Liver (tissue), 9 donors: Measurements from ENCODE around the gene TRIP6. TPM values are rescaled to one million over a fixed set of nuclear protein-coding genes. Genes with fewer than 3 reads are reported as not detected.

Experiments used
- DNase-seq: peaks from one replicate; pipeline ENCODE4 v3.0.0-alpha.2; 2017; ENCODE audit warnings: low spot score
- H3K27ac ChIP-seq, 2 donors: one replicate each; pipeline ENCODE4 v1.7.0; 2013; ENCODE audit warnings: inconsistent platforms in 2 of 2, low read length in 2 of 2, control low read depth in 1 of 2, low read depth in 1 of 2, mild to moderate bottlenecking in 1 of 2
- H3K27me3 ChIP-seq, 4 donors: one replicate each; pipeline versions ENCODE4 v1.6.1 to v1.7.0; 2013; ENCODE audit warnings: low read length in 3 of 4, inconsistent platforms in 1 of 4, mild to moderate bottlenecking in 1 of 4, moderate library complexity in 1 of 4; ENCODE audit not compliant: control insufficient read depth in 4 of 4, insufficient read depth in 4 of 4
- H3K36me3 ChIP-seq, 4 donors: one replicate each; pipeline versions ENCODE4 v1.6.1 to v1.7.0; 2013; ENCODE audit warnings: low read length in 3 of 4, mild to moderate bottlenecking in 3 of 4, low read depth in 1 of 4, moderate library complexity in 1 of 4; ENCODE audit not compliant: control insufficient read depth in 4 of 4, insufficient read depth in 3 of 4
- H3K4me1 ChIP-seq, 4 donors: one replicate each; pipeline versions ENCODE4 v1.6.1 to v1.7.0; 2013; ENCODE audit warnings: low read length in 3 of 4, mild to moderate bottlenecking in 3 of 4, moderate library complexity in 1 of 4; ENCODE audit not compliant: control insufficient read depth in 4 of 4, insufficient read depth in 4 of 4
- H3K4me3 ChIP-seq, 3 donors: one replicate each; pipeline versions ENCODE4 v1.6.1 to v1.7.0; 2013; ENCODE audit warnings: low read length in 3 of 3, control low read depth in 1 of 3, low read depth in 1 of 3, mild to moderate bottlenecking in 1 of 3
- H3K9ac ChIP-seq, 2 donors: one replicate each; pipeline ENCODE4 v1.7.0; 2013; ENCODE audit warnings: low read length in 2 of 2, mild to moderate bottlenecking in 2 of 2, moderate library complexity in 2 of 2, control low read depth in 1 of 2, low read depth in 1 of 2
- H3K9me3 ChIP-seq, 4 donors: one replicate each; pipeline versions ENCODE4 v1.6.1 to v1.7.0; 2013; ENCODE audit warnings: low read length in 3 of 4; ENCODE audit not compliant: control insufficient read depth in 4 of 4
- EGR1 ChIP-seq, 2 donors: IDR thresholded peaks; 2 replicates each; pipeline ENCODE4 v1.6.1; 2016 to 2018; ENCODE audit warnings: antibody characterized with exemption in 2 of 2, low read depth in 2 of 2
- FOXA2 ChIP-seq: IDR thresholded peaks from 2 replicates; pipeline ENCODE4 v1.6.1; 2016; ENCODE audit warnings: antibody characterized with exemption
- HNF4A ChIP-seq, 2 donors: conservative IDR thresholded peaks; 2 replicates each; pipeline ENCODE4 v1.6.1; 2016; ENCODE audit warnings: antibody characterized with exemption in 2 of 2, mild to moderate bottlenecking in 2 of 2
- HNF4G ChIP-seq: IDR thresholded peaks from 2 replicates; pipeline ENCODE4 v1.6.1; 2016; ENCODE audit warnings: antibody characterized with exemption
- JUND ChIP-seq, 2 donors: IDR thresholded peaks; 2 replicates each; pipeline ENCODE4 v1.6.1; 2016; ENCODE audit warnings: antibody characterized with exemption in 2 of 2
- NR2F2 ChIP-seq: IDR thresholded peaks from 2 replicates; pipeline ENCODE4 v1.6.1; 2016; ENCODE audit warnings: antibody characterized with exemption
- RAD21 ChIP-seq, 2 donors: IDR thresholded peaks; 2 replicates each; pipeline ENCODE4 v1.6.1; 2016; ENCODE audit warnings: antibody characterized with exemption in 2 of 2, mild to moderate bottlenecking in 2 of 2
- RXRA ChIP-seq, 2 donors: IDR thresholded peaks; 2 replicates each; pipeline ENCODE4 v1.6.1; 2017 to 2018; ENCODE audit warnings: antibody characterized with exemption in 2 of 2, mild to moderate bottlenecking in 1 of 2
- SP1 ChIP-seq: IDR thresholded peaks from 2 replicates; pipeline ENCODE4 v1.6.1; 2018; ENCODE audit warnings: antibody characterized with exemption, mild to moderate bottlenecking
- TAF1 ChIP-seq: conservative IDR thresholded peaks from 2 replicates; pipeline ENCODE4 v1.6.1; 2016; ENCODE audit warnings: antibody characterized with exemption, mild to moderate bottlenecking
- YY1 ChIP-seq: IDR thresholded peaks from 2 replicates; pipeline ENCODE4 v1.6.1; 2016; ENCODE audit warnings: antibody characterized with exemption, mild to moderate bottlenecking
- WGBS: extraction: QIAGEN DNeasy Blood & Tissue Kit; methylation state at CpG from one replicate; pipeline ENCODE4 v1.1.7; 2013; 5-methylcytosine and 5-hydroxymethylcytosine counted together
- polyA plus RNA-seq, 2 donors: library from polyadenylated mRNA; stranded (reverse) in 1 of 2; unstranded in 1 of 2; fragments of 200-250 nt in 1 of 2; fragments of >200 nt in 1 of 2; fragmentation: Nextera tagmentation in 1 of 2; extraction: Ambion mirVana in 1 of 2; gene quantifications; one replicate each; pipeline versions ENCODE4 v1.2.1 to v1.2.3, GENCODE V29; 2013 to 2015
- total RNA-seq, 2 donors: library from RNA; depleted of rRNA; stranded (reverse); fragments of >200 nt; gene quantifications; one replicate each; pipeline ENCODE4 v1.2.3, GENCODE V29; 2014
- TF ChIP-seq, protein P1 (sequence below): IDR thresholded peaks from 2 replicates; pipeline ENCODE4 v1.6.1; 2016; ENCODE audit warnings: antibody characterized with exemption, mild to moderate bottlenecking
- TF ChIP-seq, protein P2 (sequence below): IDR thresholded peaks from 2 replicates; pipeline ENCODE4 v1.6.1; 2016; ENCODE audit warnings: antibody characterized with exemption
- TF ChIP-seq, protein P3 (sequence below): fragments of 150-350 bp; IDR thresholded peaks from 2 replicates; pipeline ENCODE4 v1.5.1; 2017; ENCODE audit warnings: improper control_type of control experiment, low read depth, low read length; ENCODE audit not compliant: missing input control
- TF ChIP-seq, protein P4 (sequence below): IDR thresholded peaks from 2 replicates; pipeline ENCODE4 v1.6.1; 2016; ENCODE audit warnings: antibody characterized with exemption
- TF ChIP-seq, protein P5 (sequence below): IDR thresholded peaks from 2 replicates; pipeline ENCODE4 v1.6.1; 2016; ENCODE audit warnings: antibody characterized with exemption
- donor health status: healthy.
- donor health status: healthy.
- donor health status: healthy.
- donor health status: healthy.
- donor health status: healthy.

The TRIP6 gene
- total and polyA plus RNA-seq, 4 donors = 14.6 to 30.7 (median 18.1) TPM

DNA sequence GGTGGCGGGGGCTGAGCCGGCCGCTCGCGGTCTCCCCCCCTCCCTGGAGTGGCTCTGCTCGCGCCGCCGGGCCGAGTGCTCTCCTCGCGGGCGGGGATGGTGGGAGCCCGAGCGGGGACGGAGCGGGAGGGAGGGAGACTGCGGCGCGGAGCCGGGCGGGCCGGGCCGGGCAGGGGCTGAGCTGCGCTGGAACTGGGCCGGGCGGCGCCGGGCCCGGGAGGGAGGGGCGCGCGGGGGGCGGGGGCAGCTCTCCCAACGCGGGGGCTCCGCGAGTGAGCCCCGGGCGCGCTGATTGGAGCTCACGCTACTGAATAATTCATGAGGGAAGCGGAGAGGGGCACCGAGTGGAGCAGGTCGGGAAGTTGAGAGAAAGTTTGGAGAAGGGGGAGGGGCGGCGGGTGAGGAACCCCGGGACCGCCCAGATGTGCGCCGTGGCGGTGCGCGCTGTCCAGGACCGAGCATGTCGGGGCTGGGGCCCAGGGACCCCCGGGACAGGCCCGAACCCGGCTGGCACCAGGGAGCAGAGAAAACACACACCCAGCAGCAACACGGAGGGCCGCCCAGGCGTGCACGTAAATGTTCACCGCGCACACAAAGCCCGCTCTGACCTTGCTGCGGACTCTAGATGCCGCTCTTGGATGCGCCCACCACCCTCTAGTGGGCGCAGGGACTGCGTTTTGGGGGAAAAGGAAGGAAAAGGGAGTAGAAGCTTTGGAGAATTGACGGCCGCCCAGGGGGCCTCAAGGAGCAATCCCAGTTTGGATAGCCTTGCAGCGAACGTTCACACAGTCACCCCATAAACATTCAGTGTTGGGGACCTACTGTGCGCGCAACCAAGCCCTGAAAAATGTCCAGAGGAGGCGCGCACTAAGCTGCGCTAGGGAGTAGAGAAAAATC, 39.6 kb upstream of the TRIP6 start, which contains the start of gene EPHB4:
Gene EPHB4 (minus strand): TSS at position 194 of the 897 bp plus-strand sequence. CDS start 493 bp downstream, outside the sequence.
- Histone ChIP-seq H3K36me3 (peaks cover 0 to 9% (median 5%) of the 10 kb centered on the region in 4 donors), H3K27me3 (no peaks in the 10 kb centered on the region), H3K9me3 (no peaks in the 10 kb centered on the region), H3K27ac (peak within 1 kb of the TSS; percentile 78 to 87), H3K9ac (peak within 1 kb of the TSS; percentile 58 to 82), H3K4me3 (peak within 1 kb of the TSS; percentile 75 to 91 (median 90)), H3K4me1 (peaks cover 24 to 77% (median 53%) of the 10 kb centered on the region in 4 donors)
- peak; percentile 82 for DNase-seq
- WGBS = 1% methylated on average over 80 of the region's 80 CpGs
- TF ChIP-seq HNF4A (conservative IDR thresholded peaks at IDR 0.05) = peak in 1 of 2 donors; percentile 11
- TF ChIP-seq YY1 = peak; percentile 45
- peak; percentile 51 for TF ChIP-seq SP1
- peak in 1 of 2 donors; percentile 25 for TF ChIP-seq RXRA (IDR thresholded peaks at IDR 0.05)
- peak; percentile 34 to 45 for TF ChIP-seq RAD21 (IDR thresholded peaks at IDR 0.05)
- TF ChIP-seq NR2F2 = peak; percentile 18
- TF ChIP-seq, protein P1, sequence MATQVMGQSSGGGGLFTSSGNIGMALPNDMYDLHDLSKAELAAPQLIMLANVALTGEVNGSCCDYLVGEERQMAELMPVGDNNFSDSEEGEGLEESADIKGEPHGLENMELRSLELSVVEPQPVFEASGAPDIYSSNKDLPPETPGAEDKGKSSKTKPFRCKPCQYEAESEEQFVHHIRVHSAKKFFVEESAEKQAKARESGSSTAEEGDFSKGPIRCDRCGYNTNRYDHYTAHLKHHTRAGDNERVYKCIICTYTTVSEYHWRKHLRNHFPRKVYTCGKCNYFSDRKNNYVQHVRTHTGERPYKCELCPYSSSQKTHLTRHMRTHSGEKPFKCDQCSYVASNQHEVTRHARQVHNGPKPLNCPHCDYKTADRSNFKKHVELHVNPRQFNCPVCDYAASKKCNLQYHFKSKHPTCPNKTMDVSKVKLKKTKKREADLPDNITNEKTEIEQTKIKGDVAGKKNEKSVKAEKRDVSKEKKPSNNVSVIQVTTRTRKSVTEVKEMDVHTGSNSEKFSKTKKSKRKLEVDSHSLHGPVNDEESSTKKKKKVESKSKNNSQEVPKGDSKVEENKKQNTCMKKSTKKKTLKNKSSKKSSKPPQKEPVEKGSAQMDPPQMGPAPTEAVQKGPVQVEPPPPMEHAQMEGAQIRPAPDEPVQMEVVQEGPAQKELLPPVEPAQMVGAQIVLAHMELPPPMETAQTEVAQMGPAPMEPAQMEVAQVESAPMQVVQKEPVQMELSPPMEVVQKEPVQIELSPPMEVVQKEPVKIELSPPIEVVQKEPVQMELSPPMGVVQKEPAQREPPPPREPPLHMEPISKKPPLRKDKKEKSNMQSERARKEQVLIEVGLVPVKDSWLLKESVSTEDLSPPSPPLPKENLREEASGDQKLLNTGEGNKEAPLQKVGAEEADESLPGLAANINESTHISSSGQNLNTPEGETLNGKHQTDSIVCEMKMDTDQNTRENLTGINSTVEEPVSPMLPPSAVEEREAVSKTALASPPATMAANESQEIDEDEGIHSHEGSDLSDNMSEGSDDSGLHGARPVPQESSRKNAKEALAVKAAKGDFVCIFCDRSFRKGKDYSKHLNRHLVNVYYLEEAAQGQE = peak; percentile 47
- TF ChIP-seq, protein P2, sequence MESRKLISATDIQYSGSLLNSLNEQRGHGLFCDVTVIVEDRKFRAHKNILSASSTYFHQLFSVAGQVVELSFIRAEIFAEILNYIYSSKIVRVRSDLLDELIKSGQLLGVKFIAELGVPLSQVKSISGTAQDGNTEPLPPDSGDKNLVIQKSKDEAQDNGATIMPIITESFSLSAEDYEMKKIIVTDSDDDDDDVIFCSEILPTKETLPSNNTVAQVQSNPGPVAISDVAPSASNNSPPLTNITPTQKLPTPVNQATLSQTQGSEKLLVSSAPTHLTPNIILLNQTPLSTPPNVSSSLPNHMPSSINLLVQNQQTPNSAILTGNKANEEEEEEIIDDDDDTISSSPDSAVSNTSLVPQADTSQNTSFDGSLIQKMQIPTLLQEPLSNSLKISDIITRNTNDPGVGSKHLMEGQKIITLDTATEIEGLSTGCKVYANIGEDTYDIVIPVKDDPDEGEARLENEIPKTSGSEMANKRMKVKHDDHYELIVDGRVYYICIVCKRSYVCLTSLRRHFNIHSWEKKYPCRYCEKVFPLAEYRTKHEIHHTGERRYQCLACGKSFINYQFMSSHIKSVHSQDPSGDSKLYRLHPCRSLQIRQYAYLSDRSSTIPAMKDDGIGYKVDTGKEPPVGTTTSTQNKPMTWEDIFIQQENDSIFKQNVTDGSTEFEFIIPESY = no peak
- TF ChIP-seq, protein P3, sequence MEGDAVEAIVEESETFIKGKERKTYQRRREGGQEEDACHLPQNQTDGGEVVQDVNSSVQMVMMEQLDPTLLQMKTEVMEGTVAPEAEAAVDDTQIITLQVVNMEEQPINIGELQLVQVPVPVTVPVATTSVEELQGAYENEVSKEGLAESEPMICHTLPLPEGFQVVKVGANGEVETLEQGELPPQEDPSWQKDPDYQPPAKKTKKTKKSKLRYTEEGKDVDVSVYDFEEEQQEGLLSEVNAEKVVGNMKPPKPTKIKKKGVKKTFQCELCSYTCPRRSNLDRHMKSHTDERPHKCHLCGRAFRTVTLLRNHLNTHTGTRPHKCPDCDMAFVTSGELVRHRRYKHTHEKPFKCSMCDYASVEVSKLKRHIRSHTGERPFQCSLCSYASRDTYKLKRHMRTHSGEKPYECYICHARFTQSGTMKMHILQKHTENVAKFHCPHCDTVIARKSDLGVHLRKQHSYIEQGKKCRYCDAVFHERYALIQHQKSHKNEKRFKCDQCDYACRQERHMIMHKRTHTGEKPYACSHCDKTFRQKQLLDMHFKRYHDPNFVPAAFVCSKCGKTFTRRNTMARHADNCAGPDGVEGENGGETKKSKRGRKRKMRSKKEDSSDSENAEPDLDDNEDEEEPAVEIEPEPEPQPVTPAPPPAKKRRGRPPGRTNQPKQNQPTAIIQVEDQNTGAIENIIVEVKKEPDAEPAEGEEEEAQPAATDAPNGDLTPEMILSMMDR = peak; percentile 12
- peak in 1 of 2 donors; percentile 18 for TF ChIP-seq EGR1 (IDR thresholded peaks at IDR 0.05; ENCODE audit: low read depth in 2 of 2)
- no peak for TF ChIP-seq HNF4G
- TF ChIP-seq, protein P4, sequence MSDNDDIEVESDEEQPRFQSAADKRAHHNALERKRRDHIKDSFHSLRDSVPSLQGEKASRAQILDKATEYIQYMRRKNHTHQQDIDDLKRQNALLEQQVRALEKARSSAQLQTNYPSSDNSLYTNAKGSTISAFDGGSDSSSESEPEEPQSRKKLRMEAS = no peak

DNA sequence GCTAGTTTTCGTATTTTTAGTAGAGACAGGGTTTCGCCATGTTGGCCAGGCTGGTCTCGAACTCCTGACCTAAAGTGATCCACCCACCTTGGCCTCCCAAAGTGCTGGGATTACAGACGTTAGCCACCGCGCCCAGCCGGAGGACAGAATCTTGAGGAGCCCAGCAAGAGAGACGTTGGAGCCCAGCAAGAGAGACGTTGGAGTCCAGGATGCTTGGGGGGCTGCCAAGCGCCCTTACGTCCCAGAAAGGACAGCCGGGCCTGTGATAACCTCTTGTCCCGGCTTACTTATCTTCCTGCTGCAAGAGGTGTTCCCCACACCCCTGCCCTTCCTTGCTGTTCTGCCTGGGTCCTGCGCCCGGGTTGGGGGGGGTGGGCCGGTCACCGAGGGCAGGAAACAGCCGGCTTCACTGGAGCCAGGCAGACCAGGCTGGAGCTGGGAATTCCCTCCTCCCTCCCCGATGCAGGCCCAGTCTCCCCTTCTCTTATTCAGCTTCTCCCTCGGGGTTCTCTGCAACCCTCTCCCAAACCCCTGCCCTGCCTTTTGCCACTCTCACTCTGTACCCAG, 38.0 kb upstream of the TRIP6 start:
- peaks cover 19 to 71% (median 48%) of the 10 kb centered on the region in 4 donors for H3K4me1 ChIP-seq
- H3K4me3 ChIP-seq = no peak overlapping the region
- H3K9ac ChIP-seq = no peak overlapping the region
- TF ChIP-seq NR2F2 = peak; percentile 100
- TF ChIP-seq RXRA (IDR thresholded peaks at IDR 0.05) = peak; percentile 38 to 82
- peak; percentile 47 for TF ChIP-seq SP1
- TF ChIP-seq HNF4G = no peak
- TF ChIP-seq, protein P2 = no peak
- TF ChIP-seq, protein P5, sequence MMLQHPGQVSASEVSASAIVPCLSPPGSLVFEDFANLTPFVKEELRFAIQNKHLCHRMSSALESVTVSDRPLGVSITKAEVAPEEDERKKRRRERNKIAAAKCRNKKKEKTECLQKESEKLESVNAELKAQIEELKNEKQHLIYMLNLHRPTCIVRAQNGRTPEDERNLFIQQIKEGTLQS = no peak
- peak in 1 of 2 donors; percentile 19 for TF ChIP-seq JUND (IDR thresholded peaks at IDR 0.05)
- TF ChIP-seq HNF4A (conservative IDR thresholded peaks at IDR 0.05) = peak; percentile 41 to 61
- no peak for TF ChIP-seq YY1
- no peak for TF ChIP-seq FOXA2
- TF ChIP-seq RAD21 (IDR thresholded peaks at IDR 0.05) = peak in 1 of 2 donors; percentile 12
- TF ChIP-seq, protein P4 = peak; percentile 29
- TF ChIP-seq TAF1 = no peak

More for the DNA sequence above, 38.0 kb upstream of the TRIP6 start:
- no peaks in the 10 kb centered on the region for H3K27me3 ChIP-seq
- DNase-seq = peak; percentile 72
- peak overlapping the region; percentile 59 to 87 for H3K27ac ChIP-seq
- WGBS = 24% methylated on average over 20 of the region's 20 CpGs
- H3K36me3 ChIP-seq = no peaks in the 10 kb centered on the region
- H3K9me3 ChIP-seq = no peaks in the 10 kb centered on the region
